NCI-H146 (cell line): Measurements from ENCODE around the gene SRP68.

ENCODE experiments used
- DNase-seq: peaks from one replicate; lab custom pipeline; 2025; lab: John Stamatoyannopoulos, UW

The SRP68 gene

DNA sequence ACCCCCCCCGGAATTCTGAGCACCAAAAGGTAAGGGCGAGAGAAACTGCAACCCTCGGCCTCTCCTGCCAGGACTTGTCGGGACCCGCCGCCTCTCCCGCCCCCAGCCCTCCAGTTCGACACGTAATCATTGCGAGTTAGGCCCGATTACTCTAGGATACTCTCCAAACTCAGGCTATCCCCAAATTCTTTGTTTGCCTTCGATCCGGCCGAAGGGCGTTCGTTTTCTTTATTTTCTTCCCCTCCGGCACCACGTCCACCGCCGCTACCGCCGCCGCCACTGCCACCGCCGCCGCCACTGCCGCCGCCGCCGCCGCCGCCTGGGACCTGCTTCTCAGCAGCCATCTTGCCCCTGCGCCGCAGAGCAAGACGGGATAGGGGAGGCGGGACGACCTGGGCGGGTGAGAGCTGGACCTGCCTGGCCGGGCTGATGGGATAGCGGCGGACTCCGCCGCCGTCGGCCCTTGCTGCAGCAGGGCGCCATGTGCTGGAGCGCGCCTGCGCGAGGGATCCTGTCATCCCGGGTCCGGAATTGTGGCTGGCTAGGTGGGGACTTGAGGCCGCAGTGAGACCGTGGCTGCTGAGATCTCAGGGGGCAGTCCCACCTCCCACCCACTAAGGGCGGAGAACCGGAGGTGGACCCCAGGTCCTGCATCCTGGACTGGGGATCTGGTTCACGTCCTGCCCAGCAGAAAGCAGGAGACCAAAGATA, at the start of gene SRP68:
TSS of gene SRP68 (minus strand) at position 370 of the 711 bp plus-strand sequence. CDS start at position 344, 26 bp downstream.
- DNase-seq: peak; percentile 94

GRCh38 chr17:76121932-76122430, 49.7 kb upstream of the SRP68 start:
- DNase-seq: no peak

DNA sequence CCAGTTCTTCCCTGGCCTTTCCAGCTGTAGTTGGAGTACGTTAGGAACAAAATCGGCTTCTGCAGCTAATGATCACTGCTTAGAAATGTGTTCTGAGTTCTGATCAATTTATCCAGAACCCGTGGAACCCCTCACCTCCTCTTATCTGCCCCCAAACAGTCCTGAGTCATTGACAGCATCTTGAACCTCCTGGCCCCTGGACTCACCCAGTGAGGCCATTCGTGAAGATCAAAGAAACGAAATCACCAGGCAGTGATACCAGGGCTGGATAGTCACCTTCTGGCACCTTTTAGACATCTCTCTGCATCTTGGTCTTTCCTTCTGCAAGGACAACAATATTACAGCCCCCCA, 48.3 kb upstream of the SRP68 start:
- no peak for DNase-seq

DNA sequence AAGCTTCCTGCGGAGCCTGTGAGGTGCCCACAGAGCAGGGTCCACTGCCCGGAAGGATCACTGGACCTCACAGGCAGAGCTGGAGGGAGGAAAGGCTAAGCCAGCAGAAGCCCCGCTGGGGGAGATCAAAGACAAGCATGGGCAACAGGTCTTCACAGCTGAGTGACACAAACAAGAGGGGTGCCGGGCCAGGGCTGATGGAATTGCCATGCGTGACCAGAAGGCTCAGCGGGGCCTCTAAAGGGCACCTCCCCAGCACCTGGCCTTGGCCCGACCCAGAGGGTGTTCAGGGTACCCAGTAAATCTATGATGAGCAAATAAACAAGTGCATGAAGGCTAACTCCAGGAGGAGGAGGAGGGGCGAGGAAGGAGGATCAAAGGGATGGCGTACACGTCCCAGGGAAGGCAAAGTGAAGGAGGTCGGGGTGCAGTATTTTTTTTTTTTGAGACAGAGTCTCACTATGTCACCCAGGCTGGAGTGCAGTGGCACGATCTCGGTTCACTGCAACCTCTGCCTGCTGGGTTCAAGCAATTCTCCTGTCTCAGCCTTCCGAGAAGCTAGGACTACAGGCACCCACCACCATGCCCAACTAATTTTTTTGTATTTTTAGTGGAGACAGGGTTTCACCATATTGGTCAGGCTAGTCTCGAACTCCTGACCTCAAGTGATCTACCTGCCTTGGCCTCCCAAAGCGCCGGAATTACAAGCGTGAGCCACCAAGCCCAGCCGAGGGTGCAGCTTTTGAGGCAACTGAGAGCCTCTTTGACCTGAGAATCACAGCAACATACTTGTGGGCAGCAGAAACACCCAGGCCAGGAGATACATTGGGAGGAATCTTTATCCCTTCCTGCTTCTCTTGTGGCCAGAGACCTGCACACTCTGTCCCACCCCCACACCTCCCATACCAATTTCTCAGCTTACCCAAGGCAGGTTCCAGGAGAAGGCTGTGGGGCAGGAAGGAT, 47.4 kb upstream of the SRP68 start:
- no peak for DNase-seq

GRCh38 chr17:76115138-76115754, 42.9 kb upstream of the SRP68 start:
- DNase-seq: no peak

- no peak for DNase-seq
Measured at GRCh38 chr17:76111956-76112355, 39.6 kb upstream of the SRP68 start.

DNA sequence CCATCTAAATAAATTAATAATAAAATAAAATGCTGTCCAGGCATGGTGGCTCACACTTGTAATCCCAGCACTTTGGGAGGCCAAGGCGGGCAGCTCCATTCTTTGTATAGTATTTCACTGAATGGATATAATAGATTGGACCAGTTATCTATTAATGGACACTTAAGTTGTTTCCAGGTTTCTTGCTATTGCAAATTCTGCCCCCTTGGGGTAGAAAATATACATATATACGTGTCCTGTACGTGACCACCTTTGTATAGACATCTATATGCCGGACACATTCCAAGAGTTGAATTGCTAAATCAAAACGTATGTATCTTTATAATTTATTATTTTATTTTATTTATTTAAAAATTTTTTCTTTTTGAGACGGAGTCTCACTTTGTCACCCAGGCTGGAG, 35.2 kb upstream of the SRP68 start:
- DNase-seq: no peak

DNA sequence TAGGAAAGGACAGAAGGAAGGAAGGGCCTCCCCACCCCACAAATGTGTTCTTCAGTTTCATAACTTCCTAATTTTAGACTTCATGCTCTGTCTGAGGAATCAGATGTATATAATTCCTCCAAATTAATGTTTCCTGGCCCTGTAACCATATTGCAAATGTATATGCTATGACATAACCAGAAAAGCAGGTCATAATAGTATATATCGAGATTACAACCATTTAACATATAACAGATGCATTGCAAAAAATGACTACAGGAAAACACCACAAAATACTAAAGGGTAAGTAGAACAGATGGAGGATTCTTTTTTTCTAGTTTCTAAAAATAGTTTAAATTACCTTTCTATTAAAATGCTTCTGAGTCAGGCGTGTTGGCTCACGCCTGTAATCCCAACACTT, 34.4 kb upstream of the SRP68 start:
- no peak for DNase-seq

- DNase-seq: no peak
Measured at GRCh38 chr17:76104896-76105231, 32.5 kb upstream of the SRP68 start.

GRCh38 chr17:76104140-76104895, 32.0 kb upstream of the SRP68 start:
- DNase-seq: no peak

GRCh38 chr17:76103274-76104139, 31.2 kb upstream of the SRP68 start, which contains the start of gene EXOC7:
EXOC7 (minus strand) TSS chr17:76103787; CDS start chr17:76103692, 95 bp downstream.
- DNase-seq: peak; percentile 93

- DNase-seq: no peak
Measured at GRCh38 chr17:76102944-76103273, 30.6 kb upstream of the SRP68 start.

DNA sequence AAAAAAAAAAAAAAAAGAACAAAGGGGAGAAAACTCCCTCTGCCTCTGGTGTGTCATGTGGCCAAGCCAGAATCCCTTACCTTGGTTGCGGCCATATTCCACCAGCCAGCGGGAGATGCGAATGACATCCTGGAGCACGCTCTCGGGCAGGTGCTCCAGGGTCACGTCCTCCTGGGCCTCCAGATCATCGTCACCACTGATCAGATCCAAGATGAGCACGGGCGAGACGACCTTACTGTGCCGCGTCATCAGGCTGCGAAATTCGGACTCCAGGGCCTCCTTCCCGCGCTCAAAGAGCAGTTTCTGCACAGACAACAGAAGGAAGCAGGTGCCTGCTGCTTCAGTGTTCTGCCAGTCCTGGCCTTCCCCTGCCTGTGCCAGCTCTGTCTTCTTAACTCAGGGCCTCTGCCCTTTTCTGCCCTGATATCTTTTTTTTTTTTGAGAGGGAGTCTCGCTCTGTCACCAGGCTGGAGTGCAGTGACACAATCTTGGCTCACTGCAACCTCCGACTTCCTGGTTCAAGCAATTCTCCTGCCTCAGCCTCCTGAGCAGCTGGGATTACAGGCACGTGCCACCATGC, 25.5 kb upstream of the SRP68 start:
- DNase-seq: no peak

DNA sequence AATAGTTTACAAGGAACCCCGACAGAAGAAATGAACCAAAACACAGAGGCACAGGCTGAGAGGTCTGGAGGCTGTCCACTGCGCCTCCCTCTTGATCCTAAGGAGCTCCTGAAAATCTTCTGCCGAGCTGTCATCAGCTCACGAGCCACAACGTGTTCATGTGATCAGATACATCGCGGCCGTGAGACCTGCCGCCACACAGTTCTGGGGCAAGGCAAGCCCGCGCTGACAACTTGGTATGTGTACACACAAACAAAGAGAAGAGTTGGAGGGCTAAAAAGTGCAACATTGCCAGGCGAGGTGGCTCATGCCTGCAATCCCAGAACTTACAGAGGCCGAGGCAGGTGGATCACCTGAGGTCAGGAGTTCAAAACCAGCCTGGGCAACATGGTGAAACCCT, 23.6 kb upstream of the SRP68 start:
- DNase-seq: no peak

- no peak for DNase-seq
Measured at GRCh38 chr17:76094046-76094445, 21.7 kb upstream of the SRP68 start.

DNA sequence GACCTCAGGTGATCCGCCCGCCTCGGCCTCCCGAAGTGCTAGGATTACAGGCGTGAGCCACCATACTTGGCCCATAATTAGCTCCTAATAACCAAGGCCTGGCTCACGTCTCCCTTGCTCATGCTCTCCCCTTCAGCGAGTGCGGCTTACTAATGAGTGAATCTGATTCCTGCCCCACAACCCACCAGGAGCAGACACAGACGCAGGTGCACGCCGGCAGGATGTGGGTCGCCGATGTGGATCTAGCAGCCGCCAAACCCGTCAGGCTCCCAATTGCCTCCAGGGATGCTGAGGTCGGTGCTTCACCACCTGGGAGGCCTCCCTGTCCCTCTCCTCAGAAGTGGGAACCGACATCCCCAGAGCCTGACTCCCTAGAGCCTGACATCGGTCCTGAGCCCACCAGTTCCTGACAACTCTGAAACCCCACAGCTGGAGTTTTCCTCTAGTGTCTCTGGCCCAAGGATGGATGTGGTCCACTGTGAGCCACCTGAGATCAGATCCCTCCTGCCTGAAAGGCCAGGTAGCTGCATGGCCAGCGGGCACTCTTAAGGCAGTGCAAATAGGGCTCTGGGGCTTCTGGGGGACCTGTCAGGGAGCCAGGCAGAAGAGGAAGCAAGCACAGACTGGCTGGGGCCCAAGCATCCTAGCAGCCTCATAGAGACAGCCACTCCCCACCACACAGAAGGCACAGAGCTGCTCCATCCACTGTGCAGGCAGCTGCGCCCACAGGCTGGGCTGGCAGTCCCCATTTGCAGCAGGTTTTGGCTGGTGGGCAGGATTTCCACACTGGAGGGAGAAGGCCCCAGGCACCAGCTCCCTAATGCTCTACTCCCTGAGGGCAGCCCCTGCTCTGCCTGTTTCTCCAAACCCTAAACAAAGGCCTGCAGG, 20.5 kb upstream of the SRP68 start:
- DNase-seq: no peak

DNA sequence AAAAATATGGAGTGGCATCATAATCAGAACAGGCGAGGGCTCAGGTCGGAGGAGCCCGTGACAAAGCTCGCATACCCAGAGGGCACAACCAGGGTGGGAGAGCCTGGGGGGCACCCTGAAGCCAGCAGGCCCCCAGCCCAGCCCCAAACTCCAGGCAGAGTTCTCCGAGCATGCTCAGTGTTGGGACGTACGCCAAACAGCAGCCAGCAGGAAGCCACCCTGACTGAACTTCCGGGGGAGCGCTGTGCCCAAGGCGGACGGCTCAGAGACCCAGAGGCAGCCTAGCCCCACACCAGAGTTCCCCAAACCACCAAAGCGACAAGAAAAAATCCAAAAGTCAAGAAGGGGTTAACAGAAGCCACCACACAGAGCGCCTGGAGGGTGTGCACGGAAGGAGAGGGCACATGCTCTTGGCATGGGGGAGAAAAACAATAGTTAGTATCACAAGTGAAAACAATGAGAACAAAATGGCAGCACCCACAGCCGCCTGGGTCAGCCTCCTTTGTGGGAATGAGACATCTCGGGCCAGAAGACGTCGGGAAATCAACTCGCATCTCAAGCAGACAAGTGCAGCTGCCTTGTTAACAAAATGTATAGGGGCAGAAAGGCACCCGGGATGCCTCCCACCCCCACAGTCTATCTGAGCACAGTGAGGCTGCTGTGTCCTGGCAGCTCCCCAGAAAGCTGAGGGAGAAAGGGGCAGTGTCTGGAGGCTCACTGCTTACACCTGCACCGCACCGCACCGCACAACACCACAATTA, 19.4 kb upstream of the SRP68 start:
- no peak for DNase-seq

DNA sequence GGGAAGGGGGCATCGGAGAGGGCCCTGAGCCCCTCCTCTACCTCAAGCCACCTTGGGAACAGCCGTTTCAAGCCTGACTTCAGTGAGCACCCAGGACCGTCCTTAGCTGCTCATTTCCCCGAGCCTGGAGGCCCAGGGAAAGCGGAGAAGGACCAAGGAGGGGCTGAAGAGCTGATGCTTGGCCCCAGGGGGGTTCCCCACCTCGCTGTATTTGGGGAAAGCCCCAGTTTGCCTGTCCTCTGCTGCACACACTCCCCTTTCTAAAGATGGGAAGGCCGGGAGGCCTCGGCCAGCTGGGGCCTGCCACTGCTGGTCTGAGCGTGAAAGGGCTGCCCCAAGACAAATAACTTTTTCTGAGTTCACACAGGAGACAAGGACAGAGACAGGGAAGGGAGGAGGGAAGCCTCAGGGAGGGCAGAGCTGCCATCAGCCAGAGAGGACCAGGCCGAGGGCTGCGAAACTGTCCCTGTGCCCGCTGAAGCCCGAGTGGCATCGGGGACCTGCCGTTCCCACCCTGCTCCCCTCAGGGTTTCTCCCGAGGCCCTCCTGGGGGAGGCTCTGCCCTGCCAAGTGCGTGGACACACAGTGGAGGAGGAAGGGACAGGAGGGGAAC, 18.3 kb upstream of the SRP68 start:
- DNase-seq: no peak
